Activated CD4-positive, alpha-beta T cell treated with anti-CD3 and anti-CD28 coated beads for 48 hours (primary cell): Measurements from ENCODE around the gene RGS3.
"Not testable (repeated sequence)": the region's sequence is repeated elsewhere in the genome, so short reads cannot be mapped to it uniquely, and the experiment has no call there.

Experiments
- DNase-seq: peaks from one replicate; pipeline ENCODE4 v3.0.0-alpha.2; 2020

Gene RGS3

DNA sequence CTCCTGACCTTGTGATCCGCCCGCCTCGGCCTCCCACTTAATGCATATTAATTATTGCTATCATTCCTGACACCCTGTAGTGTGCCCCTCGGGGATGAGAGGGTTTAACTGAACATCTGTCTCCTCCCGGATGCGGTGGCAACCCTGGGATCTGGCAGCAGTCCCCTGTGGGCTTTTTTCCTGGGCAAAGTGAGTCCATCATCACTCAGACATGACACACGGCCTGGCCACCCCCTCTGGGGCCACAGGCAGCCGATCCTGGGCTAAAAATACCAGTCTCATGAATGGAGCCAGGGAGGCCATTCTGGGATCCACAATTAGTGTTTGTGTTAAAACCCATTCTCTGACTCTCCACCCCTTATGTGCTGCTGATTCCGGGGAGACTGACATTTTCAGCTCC is 161.2 kb downstream of the RGS3 start:
- DNase-seq, result no peak

DNA sequence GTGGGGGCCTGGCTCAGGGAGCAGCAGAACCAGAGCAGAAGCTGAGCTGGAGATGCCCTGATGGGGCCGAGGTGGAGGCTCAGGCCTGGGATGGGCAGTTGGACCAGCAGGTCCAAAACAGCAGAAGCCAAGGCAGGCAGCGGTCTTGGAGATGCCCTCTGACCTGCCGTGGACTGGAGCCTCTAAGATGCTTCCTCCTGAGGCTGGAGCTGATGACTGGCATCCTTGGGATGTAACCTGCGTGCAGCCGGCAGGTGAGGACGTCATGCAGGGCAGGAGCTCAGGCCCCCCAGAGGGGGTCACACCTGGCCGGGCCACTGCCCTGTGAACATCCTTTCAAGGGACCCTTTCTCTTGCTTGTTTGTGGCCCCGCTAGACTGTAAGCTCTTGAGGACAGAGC is 162.0 kb downstream of the RGS3 start:
- no peak for DNase-seq

- DNase-seq, result no peak
Measured at GRCh38 chr9:113626735-113627495, 163.4 kb downstream of the RGS3 start.

GRCh38 chr9:113628621-113629020 is 165.1 kb downstream of the RGS3 start:
- DNase-seq, result no peak

GRCh38 chr9:113630386-113631136 is 167.0 kb downstream of the RGS3 start:
- DNase-seq, result no peak

DNA sequence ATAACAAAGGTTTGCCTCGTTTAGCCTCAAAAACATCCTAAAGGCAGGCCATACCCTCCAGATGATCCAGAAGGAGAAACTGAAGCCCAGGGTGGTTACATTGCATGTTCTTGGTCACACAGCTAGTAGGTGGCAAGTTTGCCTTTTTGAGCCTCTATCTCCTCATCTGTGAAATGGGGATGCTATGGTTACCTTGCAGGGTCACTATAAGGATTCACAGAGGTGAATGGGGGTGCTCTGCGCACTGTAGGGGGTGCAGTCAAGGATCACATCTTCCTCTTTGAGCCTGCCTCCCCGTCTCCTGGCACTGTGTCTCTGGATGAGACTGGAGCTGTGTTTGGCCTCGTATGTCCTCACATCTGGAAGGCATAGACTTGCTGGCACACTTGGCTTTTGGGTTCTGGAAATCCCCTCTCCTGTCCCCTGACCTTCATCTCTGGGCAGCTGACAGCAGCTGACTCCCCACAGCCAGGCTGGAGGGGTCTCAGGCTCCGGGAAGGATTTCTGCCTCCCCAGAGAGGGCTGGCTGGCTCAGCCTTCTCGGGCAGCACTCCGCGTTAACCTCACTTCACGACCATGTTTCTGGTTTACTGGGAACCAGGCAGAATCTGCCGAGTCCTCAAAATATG is 167.7 kb downstream of the RGS3 start:
- DNase-seq, result no peak

DNA sequence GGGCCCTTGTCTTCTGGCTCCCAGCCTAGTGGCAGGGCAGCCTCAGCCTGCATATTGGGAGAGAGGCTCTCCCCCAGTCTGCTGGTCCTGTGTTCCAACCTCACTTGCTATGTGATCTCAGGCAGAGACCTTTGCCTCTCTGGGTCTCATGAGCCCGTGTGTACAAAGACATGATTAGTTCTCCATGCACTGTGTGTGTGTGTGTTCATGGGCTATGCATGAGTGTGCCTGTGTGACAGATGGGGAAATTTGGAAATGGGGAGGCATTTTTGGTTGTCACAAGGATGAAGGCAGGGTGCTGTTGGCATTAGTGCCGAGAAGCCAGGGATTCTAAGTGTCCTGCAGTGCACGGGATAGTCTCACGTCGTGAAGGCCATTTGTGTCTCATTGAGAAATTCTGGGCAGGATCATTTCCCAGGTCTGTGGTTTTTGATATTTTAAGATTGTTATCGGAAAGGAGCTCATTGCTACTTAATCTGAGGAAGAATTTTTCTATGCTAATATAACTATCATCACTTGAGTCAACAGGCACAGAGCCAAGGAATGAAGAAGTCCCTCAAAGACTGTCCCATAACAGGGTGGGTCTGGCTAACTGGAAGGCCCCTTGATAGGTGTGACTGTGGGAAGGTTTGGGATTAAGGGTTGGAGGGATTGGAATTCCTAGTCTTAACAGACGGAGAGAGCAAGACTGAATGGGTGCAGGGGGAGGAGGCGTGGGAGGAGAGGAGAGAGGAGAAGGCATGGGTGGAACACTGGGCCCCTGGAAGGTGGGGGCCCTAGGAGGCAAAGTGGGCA is 168.5 kb downstream of the RGS3 start:
- DNase-seq, result no peak

DNA sequence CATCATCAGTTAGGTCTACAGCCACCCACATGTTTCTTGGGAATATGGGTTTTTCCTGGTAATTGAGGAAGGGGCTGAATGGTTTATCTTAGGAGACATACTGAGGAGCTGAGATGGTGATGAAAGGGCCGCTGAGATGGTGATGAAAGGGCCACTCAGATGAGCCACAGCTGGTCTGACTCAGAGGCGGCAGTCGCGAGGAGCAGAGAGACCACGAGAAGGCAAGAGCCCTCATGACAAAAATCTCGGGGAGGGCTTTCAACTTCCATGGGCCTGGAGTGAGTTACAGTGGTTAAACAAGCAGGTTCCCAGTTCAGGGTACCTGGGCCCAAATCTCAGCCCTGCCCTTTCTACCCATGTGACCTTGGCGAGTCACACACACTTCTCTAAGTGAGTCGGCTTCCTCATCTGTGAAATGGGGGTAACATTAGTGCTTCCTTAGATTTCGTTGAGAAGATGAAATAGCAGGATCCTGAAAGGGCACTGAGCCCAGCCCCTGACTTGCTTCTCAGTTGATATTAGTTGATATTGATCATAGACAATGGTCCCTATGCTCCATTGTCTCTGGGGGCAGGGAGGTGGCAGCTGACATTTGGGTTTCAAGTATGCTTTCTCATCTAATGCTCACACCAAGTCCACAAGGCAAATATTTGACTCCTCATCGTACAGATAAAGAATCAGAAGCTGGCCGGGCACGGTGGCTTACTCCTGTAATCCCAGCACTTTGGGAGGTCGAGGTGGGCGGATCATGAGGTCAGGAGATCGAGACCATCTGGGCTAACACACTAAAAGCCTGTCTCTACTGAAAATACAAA is 169.5 kb downstream of the RGS3 start:
- DNase-seq, result peak; percentile 73

DNA sequence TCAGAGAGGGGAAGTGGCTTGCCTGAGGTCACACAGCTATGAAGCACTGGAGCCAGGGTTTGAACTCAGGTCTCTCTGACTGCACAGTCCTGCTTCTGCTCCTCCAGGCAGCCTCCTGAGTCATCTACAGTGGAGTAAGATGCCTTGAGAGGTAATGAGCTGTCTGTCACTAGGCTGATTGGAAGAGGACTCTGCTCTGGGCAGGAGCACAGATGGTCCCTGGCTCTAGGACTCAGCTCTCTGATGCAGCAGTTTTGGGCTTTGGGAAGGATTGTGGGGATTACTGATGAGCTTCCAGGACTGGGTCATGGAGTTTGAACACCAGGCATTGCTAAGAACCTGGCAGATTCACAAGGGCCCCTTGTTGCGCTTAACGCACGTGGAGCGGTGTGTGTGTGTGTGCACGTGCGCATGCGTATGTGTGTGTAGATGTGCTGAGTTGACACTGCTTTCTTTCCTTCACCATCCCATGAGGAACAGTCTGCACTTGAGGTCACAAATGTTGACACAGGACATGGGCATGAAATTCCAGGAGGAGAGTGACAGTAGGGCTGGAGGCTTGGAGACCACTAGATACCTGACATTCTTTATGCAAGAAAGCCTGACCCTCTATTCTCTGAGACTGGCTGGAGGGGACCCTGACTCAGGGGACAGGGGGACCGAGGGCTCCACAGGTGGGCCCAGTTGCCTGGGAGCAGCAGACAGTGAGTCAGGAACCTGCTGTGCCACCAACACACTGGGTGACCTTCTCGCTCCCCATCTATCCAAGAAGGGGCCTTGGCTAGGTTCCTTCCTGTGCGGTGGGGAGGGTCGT is 170.5 kb downstream of the RGS3 start:
- no peak for DNase-seq

DNA sequence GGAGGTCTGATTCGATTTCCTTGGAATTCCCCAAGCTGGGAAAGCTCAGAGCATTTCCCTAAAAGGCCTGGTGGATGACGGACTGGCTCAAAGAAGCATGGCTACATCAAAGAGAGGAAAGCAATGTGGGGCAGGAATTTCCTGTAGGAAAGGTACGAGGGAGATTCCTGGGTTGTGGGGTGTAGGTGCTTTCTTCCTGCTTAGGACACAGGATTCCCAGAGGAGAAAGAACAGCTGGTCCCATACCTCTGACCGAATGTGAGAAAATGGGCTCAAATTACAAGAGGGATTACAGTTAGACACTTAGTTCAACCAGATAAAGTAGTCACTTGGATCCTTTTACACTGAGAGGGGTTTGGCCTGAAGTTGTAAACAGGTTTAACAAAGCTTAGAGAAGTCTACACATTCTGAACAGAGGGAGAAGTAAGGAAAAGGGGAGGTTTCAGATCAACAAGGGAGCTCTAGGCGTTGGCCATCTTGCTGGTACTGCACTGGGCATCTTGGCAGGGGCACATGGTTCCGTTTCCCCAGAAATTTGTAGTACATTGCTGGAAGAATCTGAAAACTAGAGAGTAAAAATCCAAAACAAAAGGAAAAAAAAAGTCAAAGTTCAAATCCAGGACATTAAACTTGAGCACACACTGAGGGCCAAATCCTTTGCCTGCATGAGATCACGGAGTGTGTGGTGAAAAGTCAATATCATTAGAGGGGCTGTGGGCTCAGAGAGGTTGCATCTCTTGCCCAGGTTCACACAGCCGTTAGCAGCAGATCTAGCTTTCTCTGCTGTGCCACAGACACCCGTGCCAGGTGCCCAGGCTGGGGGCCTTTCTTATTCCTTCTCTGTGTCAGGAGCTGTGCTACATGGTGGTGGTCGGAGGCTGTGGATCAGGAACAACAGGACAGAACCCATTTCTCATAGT is 171.3 kb downstream of the RGS3 start:
- DNase-seq, result no peak

- DNase-seq, result no peak
Measured at GRCh38 chr9:113635586-113635985, 172.1 kb downstream of the RGS3 start.

GRCh38 chr9:113636165-113636564 is 172.6 kb downstream of the RGS3 start:
- no peak for DNase-seq

DNA sequence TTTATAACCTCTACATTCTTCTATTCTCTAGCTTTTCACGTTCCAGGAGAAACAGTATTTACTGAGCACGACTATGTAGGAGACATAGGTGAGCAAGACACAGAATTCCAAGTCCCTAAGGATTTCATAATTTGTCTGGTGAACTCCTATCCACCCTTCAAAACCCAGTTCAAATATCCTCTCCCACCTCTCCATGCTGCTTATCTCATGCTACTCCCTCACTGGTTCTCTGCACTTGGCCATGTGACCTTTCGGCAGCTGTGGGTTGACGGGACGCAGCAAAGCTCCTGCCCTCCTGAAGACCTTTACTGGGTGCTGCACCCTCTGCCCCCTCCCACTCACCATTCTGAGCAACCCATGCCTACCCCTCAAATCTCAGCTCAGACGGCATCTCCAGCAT is 173.2 kb downstream of the RGS3 start:
- DNase-seq, result no peak

- no peak for DNase-seq
Measured at GRCh38 chr9:113638490-113638889, 175.0 kb downstream of the RGS3 start.

DNA sequence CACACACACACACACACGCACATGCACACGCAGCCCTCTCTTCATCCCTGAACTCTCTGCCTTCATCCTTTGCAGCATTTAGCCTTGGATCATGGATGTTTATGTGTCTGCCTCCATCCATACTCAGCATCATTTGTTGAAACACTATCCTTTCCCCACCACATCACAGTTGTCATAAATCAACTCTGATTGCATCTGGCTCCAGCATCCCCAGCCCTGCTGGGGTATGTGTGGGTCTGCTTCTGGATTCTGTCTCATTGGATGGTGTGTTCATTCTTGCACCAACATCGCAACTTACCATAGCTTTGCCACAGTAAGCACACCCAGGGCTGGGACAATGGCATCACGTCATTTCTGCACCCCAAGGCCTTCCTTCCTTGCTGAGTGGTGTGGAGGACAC is 175.4 kb downstream of the RGS3 start:
- no peak for DNase-seq

DNA sequence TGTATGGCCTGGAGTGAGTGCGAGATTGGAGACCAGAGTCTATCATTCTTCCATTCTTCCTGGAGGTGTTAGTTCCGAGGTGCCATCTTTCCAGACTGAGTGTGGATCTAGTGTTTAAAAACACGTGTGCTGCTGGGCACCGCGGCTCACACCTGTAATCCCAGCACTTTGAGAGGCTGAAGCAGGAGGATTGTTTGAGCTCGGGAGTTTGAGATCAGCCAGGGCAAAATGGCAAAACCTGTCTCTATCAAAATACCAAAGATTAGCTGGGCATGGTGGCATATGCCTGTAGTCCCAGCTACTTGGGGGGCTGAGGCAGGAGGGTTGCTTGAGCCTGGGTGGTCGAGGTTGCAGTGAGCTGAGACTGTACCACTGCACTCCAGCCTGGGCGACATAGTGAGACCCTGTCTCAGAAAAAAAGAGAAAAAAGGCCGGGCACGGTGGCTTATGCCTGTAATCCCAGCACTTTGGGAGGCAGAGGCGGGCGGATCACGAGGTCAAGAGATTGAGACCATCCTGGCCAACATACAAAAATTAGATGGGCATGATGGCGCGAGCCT is 176.0 kb downstream of the RGS3 start:
- not testable (repeated sequence) for DNase-seq

- no peak for DNase-seq
Measured at GRCh38 chr9:113640418-113640817, 176.9 kb downstream of the RGS3 start.

DNA sequence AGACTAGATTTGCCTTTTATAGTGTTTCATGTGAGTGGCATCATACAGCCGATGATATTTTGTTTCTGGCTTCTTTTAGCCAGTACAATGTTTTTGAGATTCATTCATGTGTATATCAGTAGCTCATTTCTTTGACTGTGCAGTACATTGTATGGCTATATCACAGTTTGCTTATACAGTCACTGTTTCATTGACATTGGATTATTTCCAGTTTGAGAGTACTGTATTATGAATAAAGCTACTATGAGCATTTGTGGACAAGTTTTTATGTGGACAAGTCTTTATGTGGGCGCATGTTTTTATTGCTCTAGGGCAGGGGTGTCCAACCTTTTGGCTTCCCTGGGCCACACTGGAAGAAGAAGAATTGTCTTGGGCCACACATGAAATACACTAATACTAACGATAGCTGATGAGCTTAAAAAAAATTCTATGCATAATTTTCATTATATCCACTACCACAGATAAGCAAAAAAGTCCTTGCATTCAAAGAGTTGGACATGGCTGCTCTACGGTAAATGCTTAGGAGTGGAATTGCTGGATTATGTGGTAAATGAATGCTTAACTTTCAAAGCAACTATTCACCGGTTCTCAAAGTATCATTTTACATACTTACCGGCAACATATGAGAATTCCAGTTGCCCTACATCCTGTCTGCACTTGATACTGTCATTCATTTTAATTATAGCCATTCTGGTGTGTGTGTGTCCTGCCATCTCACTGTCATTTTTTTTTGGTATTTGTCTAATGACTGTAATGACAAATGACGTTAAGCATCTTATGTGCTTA is 177.8 kb downstream of the RGS3 start:
- no peak for DNase-seq

DNA sequence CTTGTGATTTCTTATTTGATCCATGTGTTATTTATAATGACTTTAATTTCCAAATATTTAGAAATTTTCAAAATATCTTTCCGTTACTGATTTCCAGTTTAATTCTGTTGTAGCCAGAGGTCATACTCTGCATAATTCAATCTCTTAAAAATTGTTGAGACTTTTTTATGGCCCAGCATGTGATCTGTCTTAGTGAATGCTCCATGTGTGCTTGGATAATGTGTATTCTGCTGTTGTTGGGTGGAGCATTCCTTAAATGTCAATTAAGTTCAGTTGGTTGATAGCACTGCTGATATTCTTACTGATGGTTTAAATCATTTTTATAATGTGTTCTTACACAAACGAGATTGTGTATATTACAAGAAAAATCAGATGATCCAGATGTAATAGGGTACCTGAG is 180.8 kb downstream of the RGS3 start:
- no peak for DNase-seq
